Vagina (tissue), 2 donors: Measurements from ENCODE around the gene NEK5.

ENCODE experiments used
- CTCF ChIP-seq, 3 experiments: fragments of 450-650 bp in 2 of 3; fragments of 200-600 bp in 1 of 3; sonication (generic) in 1 of 3; IDR thresholded peaks; one replicate each; pipeline ENCODE4 v1.5.1; 2017 to 2019; ENCODE audit warnings: antibody characterized with exemption in 3 of 3, mild to moderate bottlenecking in 2 of 3, moderate library complexity in 2 of 3
- POLR2A ChIP-seq, 2 donors: fragments of 450-650 bp; IDR thresholded peaks; one replicate each; pipeline ENCODE4 v1.6.1; 2017; ENCODE audit warnings: antibody characterized with exemption in 2 of 2, mild to moderate bottlenecking in 2 of 2, moderate library complexity in 2 of 2
- POLR2AphosphoS5 ChIP-seq, 2 donors: sonication (generic); formaldehyde crosslinking; IDR thresholded peaks; one replicate each; pipeline ENCODE4 v1.9.0; 2017; ENCODE audit warnings: antibody characterized with exemption in 2 of 2, mild to moderate bottlenecking in 2 of 2, low read depth in 1 of 2; ENCODE audit not compliant: insufficient read depth in 1 of 2

GRCh38 chr13:52125547-52125946 is 3.3 kb downstream of the NEK5 start:
- no peak for TF ChIP-seq POLR2AphosphoS5 (IDR thresholded peaks at IDR 0.05; ENCODE audit: insufficient read depth in 1 of 2, low read depth in 1 of 2)
- TF ChIP-seq POLR2A (IDR thresholded peaks at IDR 0.05): no peak
- no peak for TF ChIP-seq CTCF (IDR thresholded peaks at IDR 0.05)
